SH-SY5Y (cell line): ENCODE results near the gene DIPK1C.

ENCODE experiments used
- GATA2 ChIP-seq: IDR thresholded peaks from 2 replicates; pipeline ENCODE4 v1.6.1; 2011; ENCODE audit warnings: mild to moderate bottlenecking, low read depth, low read length
- GATA3 ChIP-seq: IDR thresholded peaks from 2 replicates; pipeline ENCODE4 v1.6.1; 2011; ENCODE audit warnings: low read depth, mild to moderate bottlenecking, low read length, moderate library complexity

DNA sequence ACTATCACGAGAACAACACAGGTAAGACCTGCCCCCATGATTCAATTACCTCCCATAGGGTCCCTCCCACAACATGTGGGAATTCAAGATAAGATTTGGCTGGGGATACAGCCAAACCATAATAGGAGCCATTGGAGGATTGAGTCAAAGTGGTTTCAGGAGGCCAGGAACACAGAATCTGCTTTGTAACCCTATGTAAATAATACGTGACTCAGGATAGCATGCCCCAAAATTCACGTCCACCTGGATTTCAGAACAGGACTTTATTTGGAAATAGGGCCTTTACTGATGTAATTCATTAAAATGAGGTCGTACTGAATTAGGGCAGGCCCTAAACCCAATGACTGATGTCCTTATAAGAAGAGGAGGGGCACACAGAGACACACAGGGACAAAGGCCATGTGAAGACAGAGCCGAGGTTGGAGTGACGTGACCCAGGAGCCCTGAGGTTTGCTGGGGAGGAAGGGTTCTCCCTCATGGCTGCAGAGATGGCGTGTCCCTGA, 23.1 kb upstream of the DIPK1C start:
- TF ChIP-seq GATA2 (no peak), GATA3 (no peak)
